LHCN-M2 (cell line): ENCODE results near the gene MUSK. TPM values are rescaled to one million over a fixed set of nuclear protein-coding genes. Genes with fewer than 3 reads are reported as not detected.

ENCODE experiments used
- DNase-seq: peaks from one replicate; pipeline ENCODE4 v3.0.0-alpha.2; 2012; ENCODE audit warnings: low read depth
- total RNA-seq: library from RNA; depleted of rRNA; stranded (reverse); fragments of >200 nt; gene quantifications from 2 replicates; pipeline ENCODE4 v1.2.3, GENCODE V29; 2014

Gene MUSK
- total RNA-seq, 1 experiment from 2014 or later: 71.1 TPM

- no peak for DNase-seq
Observed at GRCh38 chr9:110691002-110691549, 22.5 kb downstream of the MUSK start.

DNA sequence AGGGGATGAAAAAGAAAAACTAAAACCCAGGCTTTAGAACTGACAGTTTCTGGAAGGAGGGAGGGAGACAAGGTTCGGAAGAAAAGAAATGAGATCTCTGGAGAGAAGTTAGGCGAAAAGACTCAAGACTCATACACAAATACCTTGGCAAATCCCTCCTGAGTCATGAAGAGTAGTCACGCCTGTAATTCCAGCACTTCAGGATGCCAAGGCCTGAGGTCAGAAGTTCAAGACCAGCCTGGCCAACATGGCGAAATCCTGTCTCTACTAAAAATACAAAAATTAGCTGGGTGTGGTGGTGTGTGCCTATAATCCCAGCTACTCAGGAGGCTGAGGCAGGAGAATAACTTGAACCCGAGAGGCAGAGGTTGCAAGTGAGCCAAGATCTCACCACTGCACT, 27.3 kb downstream of the MUSK start:
- peak; percentile 86 for DNase-seq

DNA sequence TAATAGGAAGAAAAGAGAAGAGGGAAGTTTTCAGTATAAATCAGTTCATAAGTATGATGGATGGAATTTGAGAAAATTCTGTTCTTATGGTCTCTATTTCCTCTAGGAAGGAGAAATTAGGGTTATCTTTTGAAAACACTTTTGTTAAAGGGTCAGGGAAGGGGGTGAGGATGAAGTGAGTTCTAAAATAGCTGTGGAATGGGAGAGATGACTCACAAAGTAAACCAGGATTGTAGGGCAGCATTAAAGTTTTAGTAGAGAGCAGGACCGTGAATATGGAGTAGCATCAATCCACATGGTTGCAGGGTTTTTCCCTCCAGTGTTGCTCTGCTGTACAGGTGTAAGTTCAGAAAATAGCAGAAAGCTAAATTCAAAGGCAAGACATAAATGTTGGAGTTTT, 32.4 kb downstream of the MUSK start:
- DNase-seq: peak; percentile 62

- no peak for DNase-seq
Observed at GRCh38 chr9:110703669-110704068, 35.1 kb downstream of the MUSK start.

DNA sequence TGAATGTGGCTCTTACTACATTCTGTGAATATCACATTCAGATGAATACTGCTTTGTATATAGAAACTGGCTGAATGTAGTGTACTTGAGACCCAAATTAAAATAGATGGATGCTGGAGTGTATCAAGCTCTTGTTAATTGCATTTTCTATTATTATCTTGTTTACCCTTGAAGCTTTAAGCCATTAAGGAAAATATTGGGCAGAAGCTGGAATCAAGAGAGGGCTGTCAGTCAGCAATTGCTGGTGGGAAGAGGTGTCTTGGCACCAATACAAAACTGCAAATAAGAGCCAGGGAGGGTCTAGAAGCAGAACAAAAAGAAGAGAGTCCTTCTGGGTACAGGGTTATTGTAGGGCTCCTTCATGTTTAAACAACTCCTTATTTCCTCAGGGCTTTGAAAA, 38.8 kb downstream of the MUSK start:
- no peak for DNase-seq

DNA sequence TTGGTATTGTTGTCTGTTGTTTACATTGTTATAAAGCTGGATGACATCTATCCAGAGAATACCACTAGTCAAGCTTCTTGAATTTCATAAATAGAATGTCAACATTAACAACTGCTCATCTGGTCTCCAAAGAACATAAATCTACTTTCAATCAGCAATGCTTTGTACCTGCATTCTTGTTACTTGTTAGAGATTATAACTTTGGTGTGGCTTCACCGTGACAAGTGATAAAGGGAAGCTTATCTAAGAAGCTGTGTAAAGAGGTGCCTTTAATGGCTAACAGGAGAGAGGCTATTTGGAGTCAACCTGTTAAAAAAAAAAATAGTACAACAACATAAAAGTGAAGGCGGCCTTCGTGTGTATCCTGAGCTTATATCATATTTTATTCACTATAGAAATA, 41.8 kb downstream of the MUSK start:
- no peak for DNase-seq

DNA sequence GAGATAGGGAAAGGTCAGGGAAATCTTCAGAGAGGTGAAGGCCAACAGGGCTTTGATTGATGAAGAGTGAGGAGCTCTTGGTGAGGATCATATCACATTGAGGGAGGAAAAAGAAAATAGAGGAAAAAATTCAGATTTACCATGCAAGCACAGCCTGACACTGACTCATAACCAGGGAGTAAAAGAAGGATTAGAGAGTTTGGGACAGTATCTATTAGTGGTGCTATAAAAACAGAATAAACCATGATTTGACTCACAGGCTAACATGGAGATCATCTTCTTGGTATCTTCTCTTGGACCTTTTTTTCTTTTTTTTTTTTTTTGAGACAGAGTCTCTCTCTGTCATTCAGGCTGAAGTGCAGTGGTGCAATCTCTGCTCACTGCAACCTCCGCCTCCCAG, 44.4 kb downstream of the MUSK start:
- DNase-seq: peak; percentile 82

GRCh38 chr9:110714314-110714713, 45.7 kb downstream of the MUSK start:
- no peak for DNase-seq

- DNase-seq: no peak
Observed at GRCh38 chr9:110728058-110728457, 59.5 kb downstream of the MUSK start.

DNA sequence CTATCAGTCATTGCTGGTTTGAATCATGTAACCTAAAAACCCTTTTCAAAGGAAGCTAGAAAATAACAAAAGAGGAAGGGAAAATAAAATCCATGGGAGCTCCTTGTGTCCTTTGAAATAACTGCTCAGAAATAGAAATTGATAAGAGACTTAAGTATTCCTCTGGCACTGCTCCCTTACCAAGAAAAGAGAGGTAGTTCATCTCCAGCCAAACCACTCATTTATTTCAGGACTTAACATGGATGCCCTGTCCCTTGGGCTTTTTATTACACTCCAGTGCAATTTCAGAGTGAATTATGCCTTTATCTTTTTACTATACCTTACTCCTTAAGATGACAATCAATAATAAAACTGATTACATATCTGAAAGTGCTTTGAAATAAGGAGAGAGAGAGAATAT, 61.0 kb downstream of the MUSK start:
- DNase-seq: no peak

DNA sequence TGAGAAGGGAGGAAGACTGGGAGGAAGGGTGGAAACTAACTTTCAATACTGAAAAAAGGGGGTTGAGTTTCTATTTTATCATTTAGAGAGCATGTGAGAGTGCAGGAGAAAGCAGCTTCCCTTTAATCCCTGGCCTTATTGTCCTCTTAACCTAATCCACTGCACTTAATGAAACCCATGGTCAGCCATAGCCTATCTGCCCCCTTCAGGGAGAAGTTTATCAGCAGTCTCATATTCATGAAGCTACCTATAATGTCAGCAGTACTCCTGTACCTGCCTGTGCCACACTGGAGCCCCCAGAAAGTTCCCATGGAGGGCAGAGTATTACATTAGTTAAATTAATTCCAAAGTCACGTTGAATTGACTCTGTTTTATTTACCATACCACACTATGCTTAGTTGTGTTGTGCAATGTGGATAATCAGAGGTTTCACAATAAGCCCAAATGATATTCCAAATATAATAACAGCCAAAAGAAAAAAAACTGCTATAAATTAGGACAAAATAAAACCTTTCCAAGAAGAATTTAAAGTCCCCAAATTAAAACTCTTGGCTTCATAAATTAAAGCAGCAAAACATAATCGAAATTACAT, 62.9 kb downstream of the MUSK start:
- no peak for DNase-seq

DNA sequence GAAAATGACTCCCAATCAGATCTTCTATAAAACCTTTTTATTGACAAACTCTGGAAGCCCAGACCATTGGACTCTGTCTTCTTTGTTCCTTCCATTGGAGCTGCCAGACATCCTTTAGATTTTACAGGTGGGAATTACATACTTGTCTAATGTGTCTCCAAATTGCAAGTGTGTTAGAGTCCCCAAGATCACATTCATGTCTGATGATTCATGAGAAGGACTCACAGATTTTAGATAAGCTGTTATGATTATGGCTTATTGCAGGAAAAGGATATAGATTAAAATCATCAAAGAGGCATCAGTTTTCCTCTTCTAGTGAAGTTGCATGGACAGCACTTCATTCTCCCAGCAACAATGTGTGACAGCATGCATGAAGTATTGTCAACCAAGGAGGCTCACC, 70.4 kb downstream of the MUSK start:
- DNase-seq: no peak

DNA sequence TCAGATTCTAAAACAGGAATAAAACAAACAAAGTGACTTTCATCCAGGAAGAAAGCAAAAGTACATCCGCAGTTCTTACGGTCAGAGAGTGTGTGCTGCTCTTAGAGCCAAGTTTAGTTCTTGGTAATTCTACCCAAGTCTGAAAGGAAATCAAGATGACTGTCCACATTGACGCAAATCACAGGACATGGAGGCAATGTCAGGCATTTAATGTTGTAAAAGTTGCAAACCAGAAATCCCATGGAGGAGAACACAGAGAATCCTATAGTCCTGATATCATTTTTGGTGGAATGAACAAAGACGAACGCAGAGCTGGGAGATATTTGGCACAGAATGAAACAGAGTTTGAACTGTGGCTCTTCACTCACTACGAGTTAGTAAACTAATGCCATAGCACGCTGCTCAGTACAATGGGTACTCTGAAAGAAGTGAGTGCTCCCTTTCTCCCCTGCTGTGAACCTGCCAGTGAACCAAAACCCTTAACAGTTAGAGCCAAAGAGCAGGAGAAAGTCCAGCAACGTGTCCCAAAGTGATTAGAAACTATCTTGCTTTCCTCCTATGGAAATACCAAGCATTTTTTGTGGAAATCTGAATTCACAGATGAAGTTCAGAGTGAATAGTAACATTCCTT, 74.3 kb downstream of the MUSK start:
- peak; percentile 80 for DNase-seq

DNA sequence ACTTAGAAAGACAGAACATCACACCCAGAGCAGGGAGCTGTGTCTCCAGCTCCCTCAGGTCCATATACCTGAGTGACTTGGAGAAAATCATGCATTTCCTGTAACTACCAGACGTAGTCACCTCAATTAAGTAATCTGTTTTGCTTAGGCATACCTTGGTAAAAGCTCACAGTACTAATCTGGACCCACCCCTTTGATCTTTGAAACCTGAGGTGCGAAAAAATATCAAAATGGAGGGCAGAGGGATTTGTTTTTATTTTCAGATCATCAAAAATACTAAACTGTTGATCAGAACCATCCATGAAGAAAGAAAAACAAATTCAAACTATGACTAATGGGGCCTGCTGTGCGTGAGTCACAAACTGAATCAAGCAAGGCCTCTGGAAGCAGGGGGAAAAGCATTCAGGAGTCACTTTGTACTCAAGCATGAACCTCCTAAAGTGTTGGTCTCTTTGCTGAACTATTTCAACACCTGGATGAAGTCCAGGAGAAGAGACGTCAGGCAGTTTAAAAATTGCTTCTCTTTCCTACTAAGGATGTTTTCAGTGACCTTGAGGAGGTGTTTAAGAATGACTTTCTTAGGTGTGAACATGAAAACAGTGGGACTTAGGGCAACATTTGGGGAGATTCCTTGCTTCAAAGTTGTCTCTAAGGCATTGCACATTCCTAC, 76.3 kb downstream of the MUSK start:
- peak; percentile 97 for DNase-seq

GRCh38 chr9:110745676-110746075, 77.1 kb downstream of the MUSK start:
- DNase-seq: peak; percentile 61

DNA sequence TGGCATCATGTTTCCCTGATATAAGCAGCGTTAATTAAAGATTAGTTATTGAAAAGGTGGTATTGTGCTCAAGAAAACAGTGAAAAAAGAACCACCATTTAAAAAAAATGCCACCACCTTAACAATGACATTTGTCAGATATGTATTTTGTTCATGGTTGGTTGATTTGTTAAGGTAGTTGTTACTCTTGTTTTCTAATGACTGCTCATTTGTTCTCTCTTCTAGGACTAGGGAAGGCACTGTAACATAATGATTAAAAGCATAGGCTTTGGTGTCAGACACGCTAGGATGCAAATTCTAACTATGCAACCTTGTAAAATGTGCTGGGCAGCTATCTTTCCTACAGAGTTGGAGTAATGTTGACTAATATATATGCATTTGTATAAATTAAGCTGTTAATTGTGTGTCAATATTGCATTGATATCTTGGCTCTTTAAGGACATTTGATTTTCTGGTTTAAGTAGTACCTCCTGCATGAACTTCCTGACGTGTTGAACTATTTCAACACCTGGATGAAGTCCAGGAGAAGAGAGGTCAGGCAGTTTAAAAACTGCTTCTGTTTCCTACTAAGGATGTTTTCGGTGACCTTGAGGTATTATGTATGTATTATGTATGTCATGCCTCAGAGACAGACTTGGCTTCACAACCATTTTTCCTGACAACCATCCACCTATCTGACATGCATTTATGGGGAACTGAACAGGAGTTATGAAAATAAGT, 77.8 kb downstream of the MUSK start:
- DNase-seq: no peak

GRCh38 chr9:110748251-110748893, 79.8 kb downstream of the MUSK start:
- DNase-seq: no peak

- no peak for DNase-seq
Observed at GRCh38 chr9:110750272-110750671, 81.7 kb downstream of the MUSK start.

GRCh38 chr9:110751971-110752370, 83.4 kb downstream of the MUSK start:
- no peak for DNase-seq

GRCh38 chr9:110752766-110753165, 84.2 kb downstream of the MUSK start:
- DNase-seq: peak; percentile 99

- no peak for DNase-seq
Observed at GRCh38 chr9:110753731-110754231, 85.2 kb downstream of the MUSK start.

- no peak for DNase-seq
Observed at GRCh38 chr9:110755179-110755578, 86.6 kb downstream of the MUSK start.
